ENCODE measurements around the gene POLR2A.

GRCh38 chr17:7477392-7478275 lies 6.5 kb upstream of the POLR2A start:
- TF ChIP-seq CTCF (conservative IDR thresholded peaks at IDR 0.05; ENCODE audit: low read depth, low read length) (no peak), EZH2 (IDR thresholded peaks at IDR 0.05; ENCODE audit: low read length, unreplicated experiment) (no peak), EZH2phosphoT487 (IDR thresholded peaks at IDR 0.05; ENCODE audit: borderline replicate concordance, low read length) (no peak)
